A549 (cell line): ENCODE data around the gene SYT13. TPM values are rescaled to one million over a fixed set of nuclear protein-coding genes. Genes with fewer than 3 reads are reported as not detected.

Experiments
- ATAC-seq, 2 experiments: fragments of 200-7000 bp in 1 of 2; fragments of >200 bp in 1 of 2; cut with Nextera tagmentation in 1 of 2; cut with Tn5 transposase in 1 of 2; 3 replicates each; pipeline versions ENCODE4 v1.8.0 to v1.9.1; 2018 to 2020; ENCODE audit warnings: mild to moderate bottlenecking in 1 of 2, moderate library complexity in 1 of 2
- CTCF ChIA-PET: fragments of 300-600 bp; sonication (Branson Sonifier 250); formaldehyde crosslinking; extraction: SDS; loops from one replicate; lab custom pipeline; 2021; ENCODE audit warnings: antibody characterized with exemption, inconsistent platforms; lab: Yijun Ruan, JAX
- POLR2A ChIA-PET: fragments of 350-600 bp; formaldehyde crosslinking; extraction: SDS; loops from one replicate; lab custom pipeline; 2021; ENCODE audit warnings: antibody characterized with exemption, inconsistent platforms; lab: Yijun Ruan, JAX
- DNase-seq, 2 experiments: peaks; one replicate each; pipeline versions ENCODE4 v3.0.0 to v3.0.0-alpha.2; 2011 to 2016; ENCODE audit warnings: low read depth in 1 of 2, low spot score in 1 of 2
- FAIRE-seq: peaks from 2 replicates; lab custom pipeline; 2011; peaks lifted over from hg19 to GRCh38; lab: Jason Lieb, UNC
- H3K27ac ChIP-seq, 2 experiments: fragments of >200 bp; sonication (Bioruptor Twin); formaldehyde crosslinking; 3 replicates each; pipeline ENCODE4 v1.5.1; 2016 to 2017
- H3K4me1 ChIP-seq: fragments of >200 bp; sonication (Bioruptor Twin); formaldehyde crosslinking; 3 replicates; pipeline ENCODE4 v1.6.1; 2016
- H3K4me2 ChIP-seq: fragments of >200 bp; sonication (Bioruptor Twin); formaldehyde crosslinking; 3 replicates; pipeline ENCODE4 v1.6.1; 2016
- H3K4me3 ChIP-seq: fragments of >200 bp; sonication (Bioruptor Twin); formaldehyde crosslinking; 3 replicates; pipeline ENCODE4 v1.5.1; 2016
- H3K9me3 ChIP-seq: fragments of >200 bp; sonication (Bioruptor Twin); formaldehyde crosslinking; 3 replicates; pipeline ENCODE4 v1.6.1; 2016
- CBX8 ChIP-seq: fragments of 200-600 bp; sonication (generic); IDR thresholded peaks from 2 replicates; pipeline ENCODE4 v1.6.1; 2016
- EHF ChIP-seq: fragments of 250-450 bp; sonication (Bioruptor Pico); IDR thresholded peaks from 2 replicates; pipeline ENCODE4 v1.5.0; 2020; ENCODE audit warnings: mild to moderate bottlenecking
- ESRRA ChIP-seq: fragments of 150-350 bp; IDR thresholded peaks from 2 replicates; pipeline ENCODE4 v1.6.1; 2014; ENCODE audit warnings: mild to moderate bottlenecking, low read length, borderline replicate concordance
- FOXS1 ChIP-seq: fragments of 250-450 bp; sonication (Bioruptor Pico); IDR thresholded peaks from 2 replicates; pipeline ENCODE4 v1.5.0; 2020; ENCODE audit warnings: mild to moderate bottlenecking, moderate library complexity
- HOXB13 ChIP-seq: fragments of 250-450 bp; sonication (Bioruptor Pico); IDR thresholded peaks from 2 replicates; pipeline ENCODE4 v1.5.0; 2020; ENCODE audit warnings: low read depth, mild to moderate bottlenecking, moderate library complexity
- KDM5A ChIP-seq: fragments of 200-600 bp; sonication (generic); IDR thresholded peaks from 2 replicates; pipeline ENCODE4 v1.6.1; 2016; ENCODE audit warnings: antibody characterized with exemption, mild to moderate bottlenecking
- NFE2L2 ChIP-seq: fragments of 150-350 bp; conservative IDR thresholded peaks from 2 replicates; pipeline ENCODE4 v1.6.1; 2014; ENCODE audit warnings: low read length
- PHF8 ChIP-seq: fragments of 200-600 bp; sonication (generic); IDR thresholded peaks from 2 replicates; pipeline ENCODE4 v1.6.1; 2016; ENCODE audit warnings: low read depth, mild to moderate bottlenecking, antibody characterized with exemption, moderate library complexity, borderline replicate concordance
- POLR2A ChIP-seq: IDR thresholded peaks from 2 replicates; pipeline ENCODE4 v1.6.1; 2012; ENCODE audit warnings: mild to moderate bottlenecking, low read length
- RARB ChIP-seq: fragments of 250-450 bp; sonication (Bioruptor Pico); IDR thresholded peaks from 2 replicates; pipeline ENCODE4 v1.8.0; 2021; ENCODE audit warnings: mild to moderate bottlenecking, moderate library complexity
- TFCP2L1 ChIP-seq: fragments of 250-450 bp; sonication (Bioruptor Pico); IDR thresholded peaks from 2 replicates; pipeline ENCODE4 v1.5.0; 2021; ENCODE audit warnings: mild to moderate bottlenecking
- WGBS: methylation state at CpG from one replicate; pipeline ENCODE4 v1.1.6; 2017; ENCODE audit errors: missing lambda C conversion rate; 5-methylcytosine and 5-hydroxymethylcytosine counted together
- polyA plus RNA-seq, 4 experiments: library from polyadenylated mRNA; depleted of rRNA in 3 of 4; stranded (reverse); fragments of >200 nt; fragmentation: RNase III in 1 of 4; extraction: RNeasy Plus Mini Kit Qiagen cat#74134 plus additional on column Dnase treatment in 1 of 4; gene quantifications; 2 replicates in 3 of 4; 3 replicates in 1 of 4; pipeline ENCODE4 v1.2.3, GENCODE V29; 2011 to 2017
- TF ChIP-seq, protein P1 (sequence below): fragments of 250-450 bp; sonication (Bioruptor Pico); IDR thresholded peaks from 2 replicates; pipeline ENCODE4 v1.5.0; 2020; ENCODE audit warnings: low read depth, mild to moderate bottlenecking, moderate library complexity
- TF ChIP-seq, protein P2 (sequence below): fragments of >200 bp; sonication (Bioruptor Twin); formaldehyde crosslinking; IDR thresholded peaks from 2 replicates; pipeline ENCODE4 v1.6.1; 2016
- TF ChIP-seq, protein P3 (sequence below): fragments of >200 bp; sonication (Bioruptor Twin); formaldehyde crosslinking; IDR thresholded peaks from 3 replicates; pipeline ENCODE4 v1.5.1; 2016
- TF ChIP-seq, protein P4 (sequence below): IDR thresholded peaks from 2 replicates; pipeline ENCODE4 v1.6.1; 2012; ENCODE audit warnings: low read depth, borderline replicate concordance
- TF ChIP-seq, protein P5 (sequence below): fragments of 450-650 bp; IDR thresholded peaks from 2 replicates; pipeline ENCODE4 v1.6.1; 2014; ENCODE audit warnings: antibody characterized with exemption
- TF ChIP-seq, protein P6 (sequence below): IDR thresholded peaks from 2 replicates; pipeline ENCODE4 v1.6.1; 2012
- TF ChIP-seq, protein P7 (sequence below): fragments of 150-350 bp; IDR thresholded peaks from 2 replicates; pipeline ENCODE4 v1.6.1; 2014; ENCODE audit warnings: low read depth, mild to moderate bottlenecking, low read length
- TF ChIP-seq, protein P8 (sequence below): IDR thresholded peaks from 2 replicates; pipeline ENCODE4 v1.6.1; 2012

The SYT13 gene
- polyA plus RNA-seq, 2 of the 4 experiments (the other 2 are of a cell fraction) = 8.1 to 12.9 TPM

DNA sequence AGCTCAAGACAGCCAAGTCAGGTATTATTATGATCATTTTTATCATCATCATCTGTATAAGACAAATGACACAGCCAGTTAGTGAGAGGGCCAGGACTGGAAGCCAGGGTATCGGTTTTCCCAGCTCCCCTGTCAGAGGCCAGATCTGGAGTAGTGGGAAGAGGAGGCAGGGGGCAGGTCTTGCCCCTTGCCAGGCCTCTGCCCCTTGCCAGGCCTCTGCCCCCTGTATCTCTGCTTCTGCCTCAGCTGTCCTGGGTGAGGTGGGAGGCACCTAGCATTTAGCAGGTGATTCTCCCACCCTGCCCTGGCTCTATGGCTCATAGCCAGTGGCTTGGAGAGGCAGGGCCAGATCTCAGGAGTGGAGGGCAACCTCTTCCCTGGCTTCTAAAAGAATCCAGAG, 72.4 kb downstream of the SYT13 start (continued):
- no peak for TF ChIP-seq PHF8
- TF ChIP-seq, protein P1, sequence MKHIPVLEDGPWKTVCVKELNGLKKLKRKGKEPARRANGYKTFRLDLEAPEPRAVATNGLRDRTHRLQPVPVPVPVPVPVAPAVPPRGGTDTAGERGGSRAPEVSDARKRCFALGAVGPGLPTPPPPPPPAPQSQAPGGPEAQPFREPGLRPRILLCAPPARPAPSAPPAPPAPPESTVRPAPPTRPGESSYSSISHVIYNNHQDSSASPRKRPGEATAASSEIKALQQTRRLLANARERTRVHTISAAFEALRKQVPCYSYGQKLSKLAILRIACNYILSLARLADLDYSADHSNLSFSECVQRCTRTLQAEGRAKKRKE (CRISPR knock-in tag) = no peak
- TF ChIP-seq NFE2L2 = no peak
- TF ChIP-seq FOXS1 (CRISPR knock-in tag) = no peak
- TF ChIP-seq, protein P2, sequence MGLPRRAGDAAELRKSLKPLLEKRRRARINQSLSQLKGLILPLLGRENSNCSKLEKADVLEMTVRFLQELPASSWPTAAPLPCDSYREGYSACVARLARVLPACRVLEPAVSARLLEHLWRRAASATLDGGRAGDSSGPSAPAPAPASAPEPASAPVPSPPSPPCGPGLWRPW = no peak

DNA sequence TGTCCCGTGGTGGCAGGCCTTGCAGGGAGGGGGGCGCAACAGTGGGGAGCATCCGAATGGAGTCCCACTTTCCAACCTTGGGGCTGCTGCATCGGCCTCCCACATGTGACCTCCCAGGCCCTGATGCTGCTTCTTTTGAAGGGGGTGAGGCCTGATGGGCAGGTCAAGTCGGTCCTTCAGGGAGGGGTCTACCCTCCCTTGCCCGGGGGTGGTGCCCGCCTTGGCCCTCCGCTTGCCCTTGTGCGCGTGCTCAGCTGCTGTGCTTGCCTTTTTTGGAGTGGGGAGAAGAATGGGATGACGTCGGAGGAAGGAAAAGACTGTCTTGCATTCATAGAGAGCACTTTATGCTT, 72.8 kb downstream of the SYT13 start:
- no peak overlapping the region for H3K27ac ChIP-seq
- ChIA-PET CTCF (interaction anchor here (0.7 to 2.6 kb wide), 6 partner anchors 9 to 110 kb away, joined by 3 to 12 read pairs (median 3); partner anchors contain the start of gene SYT13), POLR2A (no interaction called here)
- TF ChIP-seq, protein P3, sequence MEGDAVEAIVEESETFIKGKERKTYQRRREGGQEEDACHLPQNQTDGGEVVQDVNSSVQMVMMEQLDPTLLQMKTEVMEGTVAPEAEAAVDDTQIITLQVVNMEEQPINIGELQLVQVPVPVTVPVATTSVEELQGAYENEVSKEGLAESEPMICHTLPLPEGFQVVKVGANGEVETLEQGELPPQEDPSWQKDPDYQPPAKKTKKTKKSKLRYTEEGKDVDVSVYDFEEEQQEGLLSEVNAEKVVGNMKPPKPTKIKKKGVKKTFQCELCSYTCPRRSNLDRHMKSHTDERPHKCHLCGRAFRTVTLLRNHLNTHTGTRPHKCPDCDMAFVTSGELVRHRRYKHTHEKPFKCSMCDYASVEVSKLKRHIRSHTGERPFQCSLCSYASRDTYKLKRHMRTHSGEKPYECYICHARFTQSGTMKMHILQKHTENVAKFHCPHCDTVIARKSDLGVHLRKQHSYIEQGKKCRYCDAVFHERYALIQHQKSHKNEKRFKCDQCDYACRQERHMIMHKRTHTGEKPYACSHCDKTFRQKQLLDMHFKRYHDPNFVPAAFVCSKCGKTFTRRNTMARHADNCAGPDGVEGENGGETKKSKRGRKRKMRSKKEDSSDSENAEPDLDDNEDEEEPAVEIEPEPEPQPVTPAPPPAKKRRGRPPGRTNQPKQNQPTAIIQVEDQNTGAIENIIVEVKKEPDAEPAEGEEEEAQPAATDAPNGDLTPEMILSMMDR = no peak
- no peak for TF ChIP-seq KDM5A
- no peak for TF ChIP-seq CBX8
- TF ChIP-seq, protein P4, sequence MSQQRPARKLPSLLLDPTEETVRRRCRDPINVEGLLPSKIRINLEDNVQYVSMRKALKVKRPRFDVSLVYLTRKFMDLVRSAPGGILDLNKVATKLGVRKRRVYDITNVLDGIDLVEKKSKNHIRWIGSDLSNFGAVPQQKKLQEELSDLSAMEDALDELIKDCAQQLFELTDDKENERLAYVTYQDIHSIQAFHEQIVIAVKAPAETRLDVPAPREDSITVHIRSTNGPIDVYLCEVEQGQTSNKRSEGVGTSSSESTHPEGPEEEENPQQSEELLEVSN = no peak
- no peak for TF ChIP-seq TFCP2L1 (CRISPR knock-in tag)
- TF ChIP-seq, protein P5, sequence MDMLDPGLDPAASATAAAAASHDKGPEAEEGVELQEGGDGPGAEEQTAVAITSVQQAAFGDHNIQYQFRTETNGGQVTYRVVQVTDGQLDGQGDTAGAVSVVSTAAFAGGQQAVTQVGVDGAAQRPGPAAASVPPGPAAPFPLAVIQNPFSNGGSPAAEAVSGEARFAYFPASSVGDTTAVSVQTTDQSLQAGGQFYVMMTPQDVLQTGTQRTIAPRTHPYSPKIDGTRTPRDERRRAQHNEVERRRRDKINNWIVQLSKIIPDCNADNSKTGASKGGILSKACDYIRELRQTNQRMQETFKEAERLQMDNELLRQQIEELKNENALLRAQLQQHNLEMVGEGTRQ = no peak
- TF ChIP-seq, protein P6, sequence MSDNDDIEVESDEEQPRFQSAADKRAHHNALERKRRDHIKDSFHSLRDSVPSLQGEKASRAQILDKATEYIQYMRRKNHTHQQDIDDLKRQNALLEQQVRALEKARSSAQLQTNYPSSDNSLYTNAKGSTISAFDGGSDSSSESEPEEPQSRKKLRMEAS = no peak
- TF ChIP-seq EHF (CRISPR knock-in tag) = no peak
- TF ChIP-seq RARB (CRISPR knock-in tag) = no peak
- no peak for TF ChIP-seq FOXS1 (CRISPR knock-in tag)
- TF ChIP-seq, protein P7, sequence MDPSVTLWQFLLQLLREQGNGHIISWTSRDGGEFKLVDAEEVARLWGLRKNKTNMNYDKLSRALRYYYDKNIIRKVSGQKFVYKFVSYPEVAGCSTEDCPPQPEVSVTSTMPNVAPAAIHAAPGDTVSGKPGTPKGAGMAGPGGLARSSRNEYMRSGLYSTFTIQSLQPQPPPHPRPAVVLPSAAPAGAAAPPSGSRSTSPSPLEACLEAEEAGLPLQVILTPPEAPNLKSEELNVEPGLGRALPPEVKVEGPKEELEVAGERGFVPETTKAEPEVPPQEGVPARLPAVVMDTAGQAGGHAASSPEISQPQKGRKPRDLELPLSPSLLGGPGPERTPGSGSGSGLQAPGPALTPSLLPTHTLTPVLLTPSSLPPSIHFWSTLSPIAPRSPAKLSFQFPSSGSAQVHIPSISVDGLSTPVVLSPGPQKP = no peak
- no peak for TF ChIP-seq ESRRA
- TF ChIP-seq, protein P8, sequence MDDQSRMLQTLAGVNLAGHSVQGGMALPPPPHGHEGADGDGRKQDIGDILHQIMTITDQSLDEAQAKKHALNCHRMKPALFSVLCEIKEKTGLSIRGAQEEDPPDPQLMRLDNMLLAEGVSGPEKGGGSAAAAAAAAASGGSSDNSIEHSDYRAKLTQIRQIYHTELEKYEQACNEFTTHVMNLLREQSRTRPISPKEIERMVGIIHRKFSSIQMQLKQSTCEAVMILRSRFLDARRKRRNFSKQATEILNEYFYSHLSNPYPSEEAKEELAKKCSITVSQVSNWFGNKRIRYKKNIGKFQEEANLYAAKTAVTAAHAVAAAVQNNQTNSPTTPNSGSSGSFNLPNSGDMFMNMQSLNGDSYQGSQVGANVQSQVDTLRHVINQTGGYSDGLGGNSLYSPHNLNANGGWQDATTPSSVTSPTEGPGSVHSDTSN = no peak
- no peak for TF ChIP-seq HOXB13 (CRISPR knock-in tag)
- no peak for TF ChIP-seq POLR2A
- TF ChIP-seq NFE2L2 = no peak
- no peak for ATAC-seq
- FAIRE-seq = no peak
- WGBS = 93% methylated on average over 12 of the region's 12 CpGs
- DNase-seq = no peak
- no peaks in the 10 kb centered on the region for H3K9me3 ChIP-seq
- H3K4me3 ChIP-seq = no peak overlapping the region
- H3K4me1 ChIP-seq = no peaks in the 10 kb centered on the region
- no peak overlapping the region for H3K4me2 ChIP-seq
